ENCODE results near the gene TMEM151A.
A peak's percentile ranks its signal among the peaks of the same experiment; 100 is the strongest.

The TMEM151A gene

DNA sequence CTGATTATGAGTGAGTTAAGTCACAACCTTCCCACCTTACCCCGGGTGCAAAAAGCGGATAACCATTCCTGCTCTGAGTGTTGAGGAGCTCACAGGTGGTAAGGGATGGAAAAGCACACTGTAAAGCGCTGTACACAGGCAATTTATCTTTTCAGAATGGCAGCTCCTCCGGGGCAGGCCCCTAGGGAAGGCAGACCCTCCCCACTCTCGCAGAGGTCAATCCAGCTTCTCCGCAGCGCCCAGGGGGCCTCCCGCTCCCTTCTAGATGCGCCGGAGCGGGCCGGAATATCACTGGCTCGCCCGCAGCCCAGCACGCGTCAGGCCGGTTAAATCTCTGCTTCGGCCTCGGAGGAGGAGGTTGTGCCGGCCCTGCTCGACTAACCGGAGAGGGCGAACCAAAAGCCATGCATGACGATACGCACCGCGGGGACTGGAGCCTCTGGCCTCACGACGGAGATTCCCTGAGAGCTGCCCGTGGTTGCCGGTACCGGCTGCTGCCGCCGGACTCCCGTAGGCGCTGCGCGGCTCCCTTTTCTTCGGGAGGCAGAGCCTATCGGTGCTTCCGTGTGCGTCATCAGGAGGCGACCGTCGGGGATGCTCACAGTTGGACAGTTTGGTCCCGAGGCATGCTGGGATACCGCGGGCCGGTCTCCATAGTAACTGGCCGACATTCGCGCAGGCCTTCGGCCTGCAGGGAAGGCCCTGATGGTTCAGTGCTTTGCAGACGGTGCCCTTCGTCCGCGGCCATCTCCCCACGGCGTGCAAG lies 53.0 kb downstream of the TMEM151A start, which contains the start of gene BRMS1:
TSS of gene BRMS1 (minus strand) at position 555 of the 766 bp plus-strand sequence. CDS start 2,870 bp downstream, outside the sequence.
- peak within 1 kb of the TSS; percentile 96 for H3K4me3 Mint-ChIP-seq
- H3K27me3 Mint-ChIP-seq: no peaks in the 10 kb centered on the region
- no peaks in the 10 kb centered on the region for H3K9me3 Mint-ChIP-seq
- DNase-seq (ENCODE audit: low spot score in 2 of 2) (peak; percentile 85 to 92), ATAC-seq (replicated peaks; ENCODE audit: extremely low read depth, poor library complexity, severe bottlenecking) (peak; percentile 85)
- H3K36me3 Mint-ChIP-seq (ENCODE audit: insufficient read depth): peaks cover 41% of the 10 kb centered on the region
- H3K4me1 Mint-ChIP-seq: peaks cover 42% of the 10 kb centered on the region
- peak within 1 kb of the TSS; percentile 97 for H3K27ac Mint-ChIP-seq (ENCODE audit: low read depth)

GRCh38 chr11:66345316-66345649 lies 53.6 kb downstream of the TMEM151A start:
- H3K27me3 Mint-ChIP-seq: no peaks in the 10 kb centered on the region
- no peak for DNase-seq (ENCODE audit: low spot score in 2 of 2)
- peaks cover 38% of the 10 kb centered on the region for H3K36me3 Mint-ChIP-seq (ENCODE audit: insufficient read depth)
- H3K9me3 Mint-ChIP-seq: no peaks in the 10 kb centered on the region
- ATAC-seq (replicated peaks; ENCODE audit: extremely low read depth, poor library complexity, severe bottlenecking): peak; percentile 11
- peak overlapping the region; percentile 97 for H3K27ac Mint-ChIP-seq (ENCODE audit: low read depth)
- peak overlapping the region; percentile 96 for H3K4me3 Mint-ChIP-seq
- peaks cover 42% of the 10 kb centered on the region for H3K4me1 Mint-ChIP-seq

Data from central memory CD8-positive, alpha-beta T cell (primary cell).